OCI-LY7 (cell line): ENCODE results near the gene FBXW8.

Source experiments
- CTCF ChIP-seq: fragments of 200-600 bp; sonication (generic); conservative IDR thresholded peaks from 2 replicates; pipeline ENCODE4 v1.5.1; 2014; ENCODE audit warnings: mild to moderate bottlenecking, antibody characterized with exemption, low read length, moderate library complexity, mixed read lengths
- EZH2phosphoT487 ChIP-seq: fragments of 200-600 bp; sonication (generic); IDR thresholded peaks from 2 replicates; pipeline ENCODE4 v1.6.1; 2018; ENCODE audit warnings: low read depth, borderline replicate concordance, mild to moderate bottlenecking, mixed run types, antibody characterized with exemption, low read length, moderate library complexity, mixed read lengths

- no peak for TF ChIP-seq CTCF
- TF ChIP-seq EZH2phosphoT487: no peak
Measured at GRCh38 chr12:117018276-117018675, 107.5 kb downstream of the FBXW8 start.
